Duodenal mucosa (tissue), 2 donors: ENCODE results near the gene CNOT6.

Experiments used
- H3K27ac ChIP-seq: one replicate; pipeline ENCODE4 v1.7.0; 2013; ENCODE audit warnings: low read depth, low read length
- H3K27me3 ChIP-seq, 2 donors: one replicate each; pipeline ENCODE4 v1.7.0; 2013; ENCODE audit warnings: low read length in 2 of 2, control low read depth in 1 of 2; ENCODE audit not compliant: insufficient read depth in 2 of 2, control insufficient read depth in 1 of 2
- H3K36me3 ChIP-seq, 2 donors: one replicate each; pipeline ENCODE4 v1.7.0; 2013; ENCODE audit warnings: low read length in 2 of 2, control low read depth in 1 of 2; ENCODE audit not compliant: insufficient read depth in 2 of 2, control insufficient read depth in 1 of 2
- H3K4me1 ChIP-seq, 2 donors: one replicate each; pipeline ENCODE4 v1.7.0; 2013; ENCODE audit warnings: low read length in 2 of 2, control low read depth in 1 of 2; ENCODE audit not compliant: insufficient read depth in 2 of 2, control insufficient read depth in 1 of 2
- H3K4me3 ChIP-seq, 2 donors: one replicate each; pipeline ENCODE4 v1.7.0; 2013; ENCODE audit warnings: low read length in 2 of 2, low read depth in 1 of 2
- H3K9ac ChIP-seq, 2 donors: one replicate each; pipeline ENCODE4 v1.7.0; 2013; ENCODE audit warnings: low read length in 2 of 2, low read depth in 1 of 2
- H3K9me3 ChIP-seq, 2 donors: one replicate each; pipeline ENCODE4 v1.7.0; 2013; ENCODE audit warnings: low read length in 2 of 2, control low read depth in 1 of 2; ENCODE audit not compliant: control insufficient read depth in 1 of 2

The CNOT6 gene

GRCh38 chr5:180603076-180603594 lies 109.0 kb downstream of the CNOT6 start:
- Histone ChIP-seq H3K36me3 (no peaks in the 10 kb centered on the region), H3K9me3 (no peaks in the 10 kb centered on the region), H3K4me3 (no peak overlapping the region), H3K27ac (no peak overlapping the region), H3K27me3 (no peaks in the 10 kb centered on the region), H3K4me1 (no peaks in the 10 kb centered on the region), H3K9ac (no peak overlapping the region)

GRCh38 chr5:180604271-180604670 lies 110.1 kb downstream of the CNOT6 start:
- H3K27ac ChIP-seq: no peak overlapping the region
- no peaks in the 10 kb centered on the region for H3K9me3 ChIP-seq
- H3K36me3 ChIP-seq: no peaks in the 10 kb centered on the region
- H3K4me3 ChIP-seq: no peak overlapping the region
- H3K9ac ChIP-seq: no peak overlapping the region
- no peaks in the 10 kb centered on the region for H3K27me3 ChIP-seq
- no peaks in the 10 kb centered on the region for H3K4me1 ChIP-seq

GRCh38 chr5:180605554-180606214 lies 111.5 kb downstream of the CNOT6 start:
- Histone ChIP-seq H3K9ac (no peak overlapping the region), H3K4me1 (no peaks in the 10 kb centered on the region), H3K4me3 (no peak overlapping the region), H3K27ac (no peak overlapping the region), H3K9me3 (no peaks in the 10 kb centered on the region), H3K27me3 (no peaks in the 10 kb centered on the region), H3K36me3 (no peaks in the 10 kb centered on the region)

- Histone ChIP-seq H3K36me3 (no peaks in the 10 kb centered on the region), H3K9me3 (no peaks in the 10 kb centered on the region), H3K27me3 (no peaks in the 10 kb centered on the region), H3K4me3 (no peak overlapping the region), H3K9ac (no peak overlapping the region), H3K27ac (no peak overlapping the region), H3K4me1 (no peaks in the 10 kb centered on the region)
These were observed 112.1 kb downstream of the CNOT6 start for GRCh38 chr5:180606215-180606785.

- H3K36me3 ChIP-seq: no peaks in the 10 kb centered on the region
- no peak overlapping the region for H3K4me3 ChIP-seq
- H3K27ac ChIP-seq: no peak overlapping the region
- H3K9me3 ChIP-seq: no peaks in the 10 kb centered on the region
- H3K9ac ChIP-seq: no peak overlapping the region
- no peaks in the 10 kb centered on the region for H3K27me3 ChIP-seq
- no peaks in the 10 kb centered on the region for H3K4me1 ChIP-seq
These were observed 113.8 kb downstream of the CNOT6 start for GRCh38 chr5:180607861-180608571.

- H3K27me3 ChIP-seq: no peaks in the 10 kb centered on the region
- no peaks in the 10 kb centered on the region for H3K4me1 ChIP-seq
- H3K36me3 ChIP-seq: no peaks in the 10 kb centered on the region
- no peak overlapping the region for H3K4me3 ChIP-seq
- no peaks in the 10 kb centered on the region for H3K9me3 ChIP-seq
- H3K27ac ChIP-seq: no peak overlapping the region
- no peak overlapping the region for H3K9ac ChIP-seq
These were observed 114.6 kb downstream of the CNOT6 start for GRCh38 chr5:180608572-180609310.

GRCh38 chr5:180609386-180609785 lies 115.2 kb downstream of the CNOT6 start:
- no peaks in the 10 kb centered on the region for H3K27me3 ChIP-seq
- H3K4me1 ChIP-seq: no peaks in the 10 kb centered on the region

GRCh38 chr5:180609817-180610550 lies 115.8 kb downstream of the CNOT6 start:
- H3K27me3 ChIP-seq: no peaks in the 10 kb centered on the region

More at GRCh38 chr5:180609386-180609785, 115.2 kb downstream of the CNOT6 start:
- Histone ChIP-seq H3K4me3 (no peak overlapping the region), H3K9ac (no peak overlapping the region), H3K27ac (no peak overlapping the region), H3K9me3 (no peaks in the 10 kb centered on the region), H3K36me3 (no peaks in the 10 kb centered on the region)

GRCh38 chr5:180611140-180611850 lies 117.1 kb downstream of the CNOT6 start:
- Histone ChIP-seq H3K4me3 (no peak overlapping the region), H3K9me3 (no peaks in the 10 kb centered on the region), H3K27me3 (no peaks in the 10 kb centered on the region), H3K36me3 (no peaks in the 10 kb centered on the region), H3K9ac (no peak overlapping the region), H3K4me1 (no peaks in the 10 kb centered on the region), H3K27ac (no peak overlapping the region)

More at GRCh38 chr5:180609817-180610550, 115.8 kb downstream of the CNOT6 start:
- H3K4me1 ChIP-seq: no peaks in the 10 kb centered on the region
- no peak overlapping the region for H3K9ac ChIP-seq
- no peaks in the 10 kb centered on the region for H3K9me3 ChIP-seq
- H3K27ac ChIP-seq: no peak overlapping the region
- H3K36me3 ChIP-seq: no peaks in the 10 kb centered on the region
- no peak overlapping the region for H3K4me3 ChIP-seq
